HuH-7.5 (cell line): ENCODE results near the gene GPR176.
"Not testable (repeated sequence)": the region's sequence is repeated elsewhere in the genome, so short reads cannot be mapped to it uniquely, and the experiment has no call there.

Source experiments
- DNase-seq: peaks from one replicate; pipeline ENCODE4 v3.0.0; 2011; ENCODE audit warnings: low spot score

GPR176 gene

GRCh38 chr15:39856357-39856756 lies 63.7 kb downstream of the GPR176 start:
- DNase-seq = no peak

DNA sequence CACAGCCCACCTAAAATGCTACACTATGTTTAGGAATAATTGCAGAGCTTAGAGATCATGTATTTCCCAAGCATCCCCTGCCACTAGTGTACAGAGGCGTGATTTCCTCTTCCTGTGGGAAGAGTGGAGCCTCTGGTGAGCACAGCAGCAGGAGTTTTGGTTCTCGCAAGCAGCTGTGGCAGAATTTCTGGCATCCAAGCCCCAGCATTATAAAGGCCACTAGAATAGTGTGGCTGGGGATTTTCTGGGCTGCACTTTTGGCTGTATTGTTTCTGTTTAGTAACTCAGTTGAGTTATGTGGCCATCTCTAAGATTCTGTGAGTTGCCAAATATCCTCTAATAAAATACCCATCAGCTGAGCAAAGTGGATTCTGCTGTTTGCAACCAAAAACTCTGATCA lies 64.7 kb downstream of the GPR176 start:
- DNase-seq = no peak

DNA sequence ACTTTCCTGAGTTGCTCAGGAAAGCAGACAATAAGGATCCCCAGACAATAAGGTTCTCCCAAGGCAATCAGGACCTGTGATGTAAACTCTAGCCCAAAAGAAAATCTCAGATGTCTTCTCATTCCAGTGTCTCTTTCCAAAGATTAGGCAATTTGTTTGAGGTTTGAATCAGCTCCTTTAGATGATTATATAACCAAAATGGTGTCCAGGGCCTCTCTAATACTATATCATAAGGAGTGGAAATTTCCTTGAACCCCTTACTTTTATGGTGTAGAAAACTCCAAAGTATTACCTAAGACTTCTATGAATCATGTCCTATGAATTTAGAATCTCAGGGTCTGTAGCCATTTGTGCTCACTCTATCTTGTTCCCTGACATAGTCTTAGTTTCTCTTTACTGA lies 65.9 kb downstream of the GPR176 start:
- DNase-seq = no peak

GRCh38 chr15:39852250-39852649 lies 67.8 kb downstream of the GPR176 start:
- no peak for DNase-seq

DNA sequence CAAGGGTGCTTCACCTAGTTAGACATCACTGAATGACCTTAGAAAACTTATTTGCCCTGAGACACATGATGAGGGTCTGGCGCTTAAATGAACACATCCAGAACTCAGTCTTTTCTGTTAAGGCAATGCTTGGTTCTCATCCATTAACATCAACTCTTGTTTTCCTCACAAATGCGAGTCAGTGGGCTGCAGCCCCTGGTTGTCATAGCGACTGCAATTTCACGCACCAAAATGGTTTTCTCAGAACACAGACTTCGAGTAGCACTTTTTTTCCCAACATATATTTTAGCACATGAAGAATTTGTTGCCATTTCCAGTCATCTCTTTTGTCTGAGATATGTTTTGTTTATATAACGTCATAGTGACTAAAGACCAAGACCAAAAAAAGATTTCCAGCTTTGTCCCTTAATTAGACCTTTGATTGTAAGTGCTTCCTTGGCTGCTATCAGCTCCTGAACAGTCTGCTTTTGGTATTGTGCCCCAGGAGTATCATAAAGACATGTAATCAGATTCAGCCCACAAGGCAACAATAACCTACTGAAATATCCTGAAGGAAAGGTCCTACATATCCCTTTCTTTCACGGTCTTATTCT lies 68.5 kb downstream of the GPR176 start:
- no peak for DNase-seq

- no peak for DNase-seq
Observed at GRCh38 chr15:39850436-39850835, 69.6 kb downstream of the GPR176 start.

DNA sequence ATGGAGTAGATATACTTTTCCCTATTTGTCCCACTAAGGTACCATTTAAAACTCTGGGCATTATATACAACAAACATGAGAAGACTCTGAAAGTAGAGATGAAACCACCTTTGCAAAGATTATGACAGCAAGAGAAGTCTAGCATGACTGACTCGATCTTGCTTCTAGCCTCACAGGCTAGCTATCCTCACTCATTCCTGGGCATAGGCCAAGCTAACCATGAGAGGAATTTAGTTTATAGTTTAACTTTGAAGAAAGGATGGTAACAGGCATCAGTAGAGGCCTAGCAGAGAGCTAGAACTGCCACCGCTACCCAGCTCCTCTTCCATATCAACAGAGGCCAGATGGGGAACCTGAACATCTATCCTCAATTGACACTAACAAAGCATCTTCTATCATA lies 74.0 kb downstream of the GPR176 start:
- DNase-seq = no peak

DNA sequence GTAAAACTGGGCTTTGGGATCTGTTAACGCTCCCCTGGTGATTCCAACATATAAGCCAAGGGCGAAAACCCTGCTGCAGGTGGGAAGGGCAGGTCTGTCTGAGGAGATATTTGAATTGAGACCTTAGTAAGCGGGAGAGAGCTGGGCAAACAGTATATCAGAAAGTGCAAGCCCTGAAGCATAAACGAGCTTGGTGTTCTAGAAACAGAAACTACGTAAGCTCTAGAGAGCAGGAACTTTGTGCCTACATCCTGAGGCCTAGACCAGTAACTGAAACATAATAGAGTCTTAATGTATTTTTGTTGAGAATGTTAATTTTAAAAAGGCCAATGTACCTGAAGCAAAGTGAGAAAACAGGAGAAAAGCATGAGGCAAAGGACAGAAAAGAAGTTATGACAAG lies 74.5 kb downstream of the GPR176 start:
- DNase-seq = no peak

DNA sequence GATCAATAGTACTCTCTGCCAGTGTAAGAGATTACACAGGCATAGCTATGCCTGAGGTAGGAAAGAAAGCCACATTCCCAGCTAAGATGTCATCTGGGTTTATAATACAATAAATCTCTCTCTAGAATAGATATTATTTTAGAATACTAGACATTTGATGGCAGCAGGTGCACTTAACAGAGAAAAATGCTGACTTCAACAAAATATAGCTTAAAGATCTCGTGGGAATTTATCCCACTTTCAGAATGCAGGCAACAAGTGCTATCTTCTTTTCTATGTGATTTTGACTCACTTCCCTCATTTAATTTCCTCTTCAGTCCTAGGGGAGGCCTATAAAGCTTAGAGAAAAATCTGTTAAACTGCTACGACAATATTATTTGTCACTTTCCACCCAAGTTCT lies 76.5 kb downstream of the GPR176 start:
- DNase-seq = no peak

GRCh38 chr15:39837454-39837853 lies 82.6 kb downstream of the GPR176 start:
- no peak for DNase-seq

GRCh38 chr15:39835550-39835949 lies 84.5 kb downstream of the GPR176 start:
- DNase-seq = no peak

- no peak for DNase-seq
Observed at GRCh38 chr15:39834256-39834655, 85.8 kb downstream of the GPR176 start.

DNA sequence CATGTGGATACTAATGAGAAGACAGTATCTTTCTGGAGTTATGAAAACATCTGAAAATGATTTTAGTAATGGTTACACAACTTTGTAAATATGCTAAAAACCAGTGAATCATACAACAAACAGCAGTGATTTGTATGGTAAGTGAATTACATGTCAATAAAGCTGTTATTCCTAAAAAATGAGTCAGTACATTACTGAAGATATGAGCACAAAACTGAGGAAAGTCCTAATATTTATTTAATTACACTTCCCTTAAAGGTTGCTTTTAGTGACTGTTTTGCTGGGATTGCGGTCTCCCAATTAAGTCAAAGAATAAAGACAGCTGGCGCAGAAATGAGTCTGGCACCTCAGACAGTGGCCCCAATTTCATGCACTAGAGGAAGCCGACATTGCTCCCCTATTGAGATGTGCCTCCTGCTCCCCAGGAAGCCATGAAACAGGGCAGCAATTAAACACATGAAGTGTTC lies 86.5 kb downstream of the GPR176 start:
- DNase-seq = no peak

DNA sequence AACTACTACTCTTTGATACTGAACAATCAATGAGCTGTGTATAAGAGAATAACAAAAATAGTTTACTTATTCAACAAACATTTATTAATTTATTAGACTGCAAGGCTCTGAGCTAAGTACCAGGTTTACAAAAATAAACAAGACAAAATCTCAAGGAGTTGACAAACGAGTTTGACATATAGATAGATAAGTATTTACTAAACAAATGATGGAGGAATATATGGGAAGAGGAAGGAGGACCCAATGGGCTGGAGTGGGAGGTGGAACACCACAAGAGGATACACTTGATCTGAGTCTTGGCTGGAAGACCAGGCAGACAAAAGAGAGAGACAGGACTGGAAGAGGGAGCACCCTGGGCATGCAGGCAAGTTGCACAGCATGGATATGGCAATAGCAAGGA lies 89.9 kb downstream of the GPR176 start:
- DNase-seq = no peak

DNA sequence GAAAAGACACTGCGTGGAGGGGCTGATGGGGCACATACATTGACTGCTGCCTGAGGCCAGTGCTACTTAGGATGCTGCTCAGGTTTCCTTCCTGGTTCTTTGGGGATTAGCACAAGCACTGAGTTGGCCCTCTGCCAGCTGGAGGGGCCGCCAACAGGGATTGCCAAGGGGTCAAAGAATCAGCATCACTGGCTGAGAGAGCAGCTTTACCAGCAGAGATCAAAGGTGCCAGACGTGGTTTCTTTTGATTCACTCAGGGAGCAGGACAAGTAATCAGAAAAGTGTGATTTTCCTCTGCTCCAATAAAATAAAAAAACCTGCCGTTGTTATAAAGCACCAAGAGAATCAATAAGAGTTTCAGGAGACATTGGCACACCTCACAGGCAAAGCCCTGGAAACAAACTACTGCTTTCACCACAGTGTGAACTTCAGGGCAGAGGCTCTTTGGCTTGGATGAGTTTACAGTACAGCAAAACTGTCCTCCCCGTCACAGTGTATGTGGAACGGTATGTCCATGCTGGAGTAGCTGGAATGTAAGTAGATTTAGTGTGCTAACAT lies 91.6 kb downstream of the GPR176 start:
- DNase-seq = no peak

- DNase-seq = no peak
Observed at GRCh38 chr15:39826975-39827374, 93.1 kb downstream of the GPR176 start.

DNA sequence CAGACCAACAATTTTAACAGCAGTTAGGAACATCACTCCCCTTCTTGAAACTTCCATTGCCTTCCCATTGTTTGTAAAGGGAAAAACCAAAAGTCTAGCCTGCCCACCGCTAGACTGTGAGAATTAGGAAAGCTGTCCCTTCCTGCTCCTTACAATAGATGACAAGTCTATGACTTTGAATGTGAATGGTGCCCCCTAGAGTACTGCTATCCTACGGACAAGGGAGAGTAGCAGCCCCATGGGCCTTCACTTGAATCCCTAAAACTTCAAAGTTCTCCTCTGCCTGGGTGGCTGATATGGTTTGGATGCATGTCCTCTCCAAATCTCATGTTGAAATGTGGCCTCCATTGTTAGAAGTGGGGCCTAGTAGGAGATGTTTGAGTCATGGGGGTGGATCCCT lies 96.4 kb downstream of the GPR176 start:
- no peak for DNase-seq

DNA sequence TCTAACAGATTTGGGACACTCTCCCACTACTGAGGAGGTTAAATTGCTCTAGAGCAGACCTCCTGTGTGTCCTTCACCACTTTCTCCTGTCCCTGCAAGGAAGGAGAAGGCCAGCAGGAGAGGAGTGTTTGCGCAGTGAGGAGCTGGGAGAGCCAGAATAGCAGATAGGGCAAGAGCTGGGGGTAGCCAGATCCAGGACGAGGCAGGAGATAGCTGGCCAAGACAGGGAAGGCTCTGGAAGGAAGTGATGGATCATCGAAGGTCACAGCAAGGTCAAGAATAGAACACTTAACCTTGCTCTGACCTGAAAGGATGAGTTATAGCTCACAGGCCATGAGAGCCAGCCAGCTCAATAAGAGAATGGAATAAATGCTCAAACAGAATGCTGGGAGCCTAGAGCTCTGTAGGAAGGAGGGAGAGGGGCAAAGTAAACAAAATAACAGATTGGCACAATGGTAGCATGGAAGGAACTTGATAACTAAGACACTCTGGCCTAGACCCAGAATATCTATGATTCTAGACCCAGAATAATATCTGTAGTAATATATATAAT lies 99.9 kb downstream of the GPR176 start:
- no peak for DNase-seq

- no peak for DNase-seq
Observed at GRCh38 chr15:39819533-39819932, 100.5 kb downstream of the GPR176 start.

- no peak for DNase-seq
Observed at GRCh38 chr15:39817892-39818291, 102.2 kb downstream of the GPR176 start.

DNA sequence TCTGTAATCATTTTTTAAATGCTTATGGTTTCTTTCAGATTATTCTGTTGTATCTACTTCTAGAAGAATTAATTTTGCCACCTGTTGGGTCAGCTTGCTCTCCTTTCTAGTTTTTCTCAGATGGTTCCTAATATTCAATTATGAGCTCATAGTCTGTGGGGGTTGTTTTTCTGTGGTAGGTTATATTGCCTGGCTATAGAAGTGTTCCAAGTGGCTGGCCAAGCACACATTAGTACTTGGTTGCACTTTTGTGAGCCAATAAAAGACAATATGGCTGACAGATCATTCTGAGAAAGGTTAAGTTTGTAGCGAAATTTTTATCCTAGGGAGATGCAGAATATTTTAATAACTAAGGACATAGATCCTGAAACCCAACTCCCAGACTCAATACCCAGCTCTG lies 105.6 kb downstream of the GPR176 start:
- DNase-seq = no peak

GRCh38 chr15:39812651-39813050 lies 107.4 kb downstream of the GPR176 start:
- not testable (repeated sequence) for DNase-seq

DNA sequence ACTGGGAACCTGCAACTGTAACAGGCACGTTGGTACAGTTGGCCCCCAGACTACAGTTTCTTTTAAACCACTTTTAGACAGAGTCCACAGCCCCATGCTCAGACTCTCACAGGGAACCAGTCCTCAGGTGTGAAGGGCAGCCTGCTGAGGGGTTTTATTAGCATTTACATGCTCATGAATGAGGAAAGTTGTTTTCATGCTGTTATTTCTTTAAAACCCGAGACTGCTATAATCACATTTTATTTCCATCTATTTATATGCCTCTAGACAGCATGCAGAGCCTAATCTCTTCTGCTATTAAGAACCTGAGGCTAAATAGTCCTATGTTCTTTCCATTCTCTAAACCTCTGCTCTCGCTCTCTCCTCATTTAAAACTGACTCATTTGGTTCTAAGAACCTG lies 111.2 kb downstream of the GPR176 start:
- DNase-seq = no peak

- no peak for DNase-seq
Observed at GRCh38 chr15:39807791-39808190, 112.3 kb downstream of the GPR176 start.
